MCF 10A (cell line): ENCODE measurements around the gene WFDC6. TPM values are rescaled to one million over a fixed set of nuclear protein-coding genes. Genes with fewer than 3 reads are reported as not detected.

ENCODE experiments used
- BruUV-seq: library from RNA; stranded (reverse); fragments of 400-500 nt; replicated peaks from 2 replicates; lab custom pipeline; 2021; lab: Mats Ljungman, UMichigan
- CTCF ChIA-PET: fragments of 300-600 bp; sonication (Branson Sonifier 250); formaldehyde crosslinking; extraction: SDS; loops from one replicate; lab custom pipeline; 2021; ENCODE audit warnings: antibody characterized with exemption, inconsistent platforms; lab: Yijun Ruan, JAX
- POLR2A ChIA-PET: fragments of 300-600, 350-650 bp; sonication (Branson Sonifier 250); formaldehyde crosslinking; extraction: SDS; loops from one replicate; lab custom pipeline; 2020; ENCODE audit warnings: antibody characterized with exemption, inconsistent platforms; lab: Yijun Ruan, JAX
- DNase-seq: peaks from one replicate; pipeline ENCODE4 v3.0.0-alpha.2; 2018; ENCODE audit not compliant: unreplicated experiment
- H3K27ac Mint-ChIP-seq: one replicate; pipeline ENCODE4 v1.8.0; 2022; ENCODE audit warnings: mild to moderate bottlenecking, low read depth, mixed read lengths; ENCODE audit not compliant: unreplicated experiment
- H3K27me3 Mint-ChIP-seq: one replicate; pipeline ENCODE4 v1.8.0; 2022; ENCODE audit warnings: mixed read lengths; ENCODE audit not compliant: insufficient read depth, unreplicated experiment
- H3K36me3 Mint-ChIP-seq: one replicate; pipeline ENCODE4 v1.8.0; 2022; ENCODE audit warnings: mild to moderate bottlenecking, moderate library complexity, mixed read lengths; ENCODE audit not compliant: insufficient read depth, unreplicated experiment
- H3K4me1 Mint-ChIP-seq: one replicate; pipeline ENCODE4 v1.8.0; 2022; ENCODE audit warnings: mixed read lengths; ENCODE audit not compliant: insufficient read depth, unreplicated experiment
- H3K4me3 Mint-ChIP-seq: one replicate; pipeline ENCODE4 v1.8.0; 2022; ENCODE audit warnings: mild to moderate bottlenecking, moderate library complexity, mixed read lengths; ENCODE audit not compliant: unreplicated experiment
- H3K9me3 Mint-ChIP-seq: one replicate; pipeline ENCODE4 v1.8.0; 2022; ENCODE audit warnings: mixed read lengths; ENCODE audit not compliant: unreplicated experiment
- intact Hi-C: fragments of 100-400 bp; cut with micrococcal nuclease; formaldehyde crosslinking; loops from 2 replicates; pipeline ENCODE4 v1.14.1; 2022
- total RNA-seq: library from RNA; stranded (reverse); gene quantifications from 2 replicates; pipeline ENCODE4 v1.2.3, GENCODE V29; 2022
- TF ChIP-seq, protein P1 (sequence below): fragments of 200-600 bp; IDR thresholded peaks from one replicate; pipeline ENCODE4 v1.8.0; 2022; ENCODE audit warnings: antibody characterized with exemption, mild to moderate bottlenecking; ENCODE audit not compliant: unreplicated experiment

The WFDC6 gene
- total RNA-seq, 1 experiment from 2014 or later, result not detected

DNA sequence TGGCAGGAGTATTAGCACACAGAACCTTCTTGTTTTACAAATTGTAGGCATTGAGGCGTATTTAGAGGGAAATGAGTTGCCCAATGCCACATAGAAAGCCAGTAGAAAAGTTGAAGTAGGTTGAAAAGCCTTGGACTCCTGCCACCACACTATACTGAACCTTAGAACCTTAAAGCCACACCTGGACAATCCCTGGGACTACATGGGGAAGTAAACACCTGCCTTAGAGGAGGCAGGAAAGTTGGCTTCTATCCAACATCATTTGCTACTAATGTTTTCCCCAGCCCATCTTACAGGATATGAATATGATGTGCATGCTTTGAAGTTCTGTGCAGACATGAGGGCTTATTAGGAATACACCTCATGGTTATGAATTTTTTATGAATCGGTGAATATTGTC, 13.2 kb upstream of the WFDC6 start:
- Mint-ChIP-seq H3K36me3 (no peaks in the 10 kb centered on the region), H3K4me1 (no peaks in the 10 kb centered on the region), H3K4me3 (no peak overlapping the region), H3K27ac (no peak overlapping the region), H3K9me3 (no peaks in the 10 kb centered on the region), H3K27me3 (peaks cover 64% of the 10 kb centered on the region)
- intact Hi-C loops, result no loop called here
- DNase-seq, result no peak
- ChIA-PET POLR2A (no interaction called here), CTCF (no interaction called here)
- TF ChIP-seq, protein P1, sequence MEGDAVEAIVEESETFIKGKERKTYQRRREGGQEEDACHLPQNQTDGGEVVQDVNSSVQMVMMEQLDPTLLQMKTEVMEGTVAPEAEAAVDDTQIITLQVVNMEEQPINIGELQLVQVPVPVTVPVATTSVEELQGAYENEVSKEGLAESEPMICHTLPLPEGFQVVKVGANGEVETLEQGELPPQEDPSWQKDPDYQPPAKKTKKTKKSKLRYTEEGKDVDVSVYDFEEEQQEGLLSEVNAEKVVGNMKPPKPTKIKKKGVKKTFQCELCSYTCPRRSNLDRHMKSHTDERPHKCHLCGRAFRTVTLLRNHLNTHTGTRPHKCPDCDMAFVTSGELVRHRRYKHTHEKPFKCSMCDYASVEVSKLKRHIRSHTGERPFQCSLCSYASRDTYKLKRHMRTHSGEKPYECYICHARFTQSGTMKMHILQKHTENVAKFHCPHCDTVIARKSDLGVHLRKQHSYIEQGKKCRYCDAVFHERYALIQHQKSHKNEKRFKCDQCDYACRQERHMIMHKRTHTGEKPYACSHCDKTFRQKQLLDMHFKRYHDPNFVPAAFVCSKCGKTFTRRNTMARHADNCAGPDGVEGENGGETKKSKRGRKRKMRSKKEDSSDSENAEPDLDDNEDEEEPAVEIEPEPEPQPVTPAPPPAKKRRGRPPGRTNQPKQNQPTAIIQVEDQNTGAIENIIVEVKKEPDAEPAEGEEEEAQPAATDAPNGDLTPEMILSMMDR, result no peak
- no TSS peak for BruUV-seq

DNA sequence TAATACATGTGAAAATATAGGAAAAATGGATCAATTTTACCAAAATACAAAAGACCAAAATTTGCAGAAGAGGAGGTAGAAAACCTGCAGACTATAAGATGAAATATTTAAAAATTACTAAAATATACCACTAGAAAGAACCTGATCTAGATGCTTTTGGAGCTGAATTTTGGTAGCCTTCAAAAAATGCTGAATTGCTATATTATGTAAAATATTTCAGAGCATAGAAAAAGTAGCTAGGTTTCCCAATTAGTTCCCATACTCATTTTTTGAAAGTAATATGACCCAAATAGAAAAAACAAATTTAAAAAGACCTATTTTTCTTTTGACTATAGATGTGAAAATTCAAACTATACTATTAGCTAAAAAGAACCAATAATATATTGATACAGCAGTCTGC, 11.5 kb upstream of the WFDC6 start:
- DNase-seq, result no peak
- Mint-ChIP-seq H3K4me1 (no peaks in the 10 kb centered on the region), H3K36me3 (no peaks in the 10 kb centered on the region), H3K4me3 (no peak overlapping the region), H3K9me3 (no peaks in the 10 kb centered on the region), H3K27me3 (peaks cover 51% of the 10 kb centered on the region), H3K27ac (no peak overlapping the region)
- intact Hi-C loops, result no loop called here
- CTCF ChIA-PET, result interaction anchor here (0.6 to 4.9 kb wide), 2 partner anchors 221 to 436 kb away, joined by 4 to 58 read pairs; no protein-coding TSS in a partner anchor
- TF ChIP-seq, protein P1, result no peak
- POLR2A ChIA-PET, result no interaction called here
- no TSS peak for BruUV-seq

DNA sequence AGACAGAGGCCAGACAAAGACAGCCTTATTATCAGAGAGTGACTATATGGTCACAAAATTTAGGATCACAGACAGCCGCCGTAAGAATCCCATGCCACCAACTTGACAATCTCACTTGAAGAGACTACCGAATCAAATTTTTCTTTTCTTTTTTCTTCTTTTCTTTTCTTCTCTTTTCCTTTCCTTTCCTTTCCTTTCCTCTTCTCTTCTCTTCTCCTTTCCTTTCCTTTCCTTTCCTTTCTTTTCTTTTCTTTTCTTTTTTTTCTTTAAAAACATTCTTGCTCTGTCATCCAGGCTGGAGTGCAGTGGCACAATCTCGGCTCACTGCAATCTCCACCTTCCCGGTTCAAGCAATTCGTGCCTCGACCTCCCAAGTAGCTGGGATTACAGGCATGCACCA, 9.1 kb upstream of the WFDC6 start:
- CTCF ChIA-PET, result interaction anchor here (0.5 to 4.9 kb wide), 4 partner anchors 29 to 223 kb away, joined by 3 to 58 read pairs (median 4); partner anchors contain the start of genes SYS1 and WFDC10A
- Mint-ChIP-seq H3K27me3 (peaks cover 50% of the 10 kb centered on the region), H3K4me1 (peaks cover 5% of the 10 kb centered on the region), H3K4me3 (no peak overlapping the region), H3K9me3 (no peaks in the 10 kb centered on the region), H3K27ac (no peak overlapping the region), H3K36me3 (no peaks in the 10 kb centered on the region)
- TF ChIP-seq, protein P1, result no peak
- POLR2A ChIA-PET, result interaction anchor here (0.7 to 1.4 kb wide), 2 partner anchors 11 to 222 kb away, joined by 3 to 10 read pairs; no protein-coding TSS in a partner anchor
- BruUV-seq, result no TSS peak
- intact Hi-C loops, result no loop called here
- no peak for DNase-seq

DNA sequence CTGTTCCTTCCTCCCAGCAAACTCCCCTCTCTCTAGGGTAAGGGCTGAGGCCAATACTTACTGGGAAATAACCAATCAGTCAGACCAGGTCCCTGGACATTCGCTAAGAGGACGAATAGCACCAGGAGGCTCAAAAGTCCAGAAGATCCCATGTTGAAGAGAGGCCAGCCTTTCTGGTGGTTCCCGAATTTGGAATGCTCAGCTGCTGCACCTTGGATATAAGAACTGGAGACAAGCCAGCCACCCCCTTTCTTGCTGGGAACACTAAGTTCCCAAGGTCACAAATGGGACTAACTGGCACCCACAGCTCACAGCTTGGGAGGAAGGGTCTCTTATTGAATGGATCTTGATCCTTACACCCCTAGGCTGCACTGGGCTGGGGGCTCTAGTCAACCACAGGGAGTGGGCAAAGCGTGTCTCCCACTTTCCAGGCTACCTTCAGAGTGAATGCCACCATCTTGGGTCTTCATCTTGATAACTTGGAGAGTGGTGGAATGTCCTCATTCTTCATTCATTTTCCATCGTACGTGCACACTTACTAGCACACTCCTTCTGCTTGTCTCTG, 8.0 kb upstream of the WFDC6 start, which contains the start of gene EPPIN:
Gene EPPIN (minus strand): TSS at position 196 of the 565 bp plus-strand sequence. CDS start 44 bp downstream, at position 152.
- TF ChIP-seq, protein P1, result no peak
- no peak within 1 kb of the TSS for H3K27ac Mint-ChIP-seq
- ChIA-PET POLR2A (interaction anchor here (1.4 kb wide), 1 partner anchor 223 kb away, joined by 10 read pairs; no protein-coding TSS in a partner anchor), CTCF (interaction anchor here (0.6 to 4.9 kb wide), 7 partner anchors 24 to 254 kb away, joined by 3 to 58 read pairs (median 3); partner anchors contain the start of gene WFDC10A)
- H3K36me3 Mint-ChIP-seq, result no peaks in the 10 kb centered on the region
- H3K4me3 Mint-ChIP-seq, result no peak within 1 kb of the TSS
- no peak for DNase-seq
- no TSS peak for BruUV-seq
- peaks cover 59% of the 10 kb centered on the region for H3K27me3 Mint-ChIP-seq
- intact Hi-C loops, result no loop called here
- H3K9me3 Mint-ChIP-seq, result no peaks in the 10 kb centered on the region
- peaks cover 5% of the 10 kb centered on the region for H3K4me1 Mint-ChIP-seq
